Right lung (tissue), 5 donors: ENCODE results near the gene HECTD2. TPM values are rescaled to one million over a fixed set of nuclear protein-coding genes. Genes with fewer than 3 reads are reported as not detected.
"Not testable (repeated sequence)": the region's sequence is repeated elsewhere in the genome, so short reads cannot be mapped to it uniquely, and the experiment has no call there.

Source experiments
- DNase-seq, 2 donors: peaks; one replicate each; pipeline ENCODE4 v3.0.0-alpha.2; 2013
- polyA plus RNA-seq, 5 donors: library from polyadenylated mRNA; unstranded; fragments of 120-200 nt; gene quantifications; one replicate each; pipeline versions ENCODE4 v1.2.1 to v1.2.3, GENCODE V29; 2013; ENCODE audit warnings: inconsistent platforms in 1 of 5, low replicate concordance in 1 of 5; ENCODE audit not compliant: insufficient read length in 5 of 5, insufficient read depth in 1 of 5

HECTD2 gene
- polyA plus RNA-seq, 5 donors = 57.1 to 97.9 (median 83.7) TPM

GRCh38 chr10:91534789-91535188, 124.6 kb downstream of the HECTD2 start:
- not testable (repeated sequence) for DNase-seq

GRCh38 chr10:91536111-91536510, 126.0 kb downstream of the HECTD2 start:
- peak; percentile 88 to 90 for DNase-seq

GRCh38 chr10:91536733-91537132, 126.6 kb downstream of the HECTD2 start:
- DNase-seq = no peak

- no peak for DNase-seq
Observed at GRCh38 chr10:91537614-91538383, 127.7 kb downstream of the HECTD2 start.

- no peak for DNase-seq
Observed at GRCh38 chr10:91539930-91540329, 129.8 kb downstream of the HECTD2 start.

- no peak for DNase-seq
Observed at GRCh38 chr10:91540733-91541132, 130.6 kb downstream of the HECTD2 start.

GRCh38 chr10:91541481-91541880, 131.3 kb downstream of the HECTD2 start:
- peak; percentile 90 to 94 for DNase-seq

GRCh38 chr10:91545384-91545783, 135.2 kb downstream of the HECTD2 start:
- DNase-seq = no peak

GRCh38 chr10:91545838-91546237, 135.7 kb downstream of the HECTD2 start:
- peak; percentile 79 to 83 for DNase-seq

GRCh38 chr10:91549262-91549661, 139.1 kb downstream of the HECTD2 start:
- no peak for DNase-seq

GRCh38 chr10:91550021-91550420, 139.9 kb downstream of the HECTD2 start:
- no peak for DNase-seq

- DNase-seq = peak; percentile 83 to 87
Observed at GRCh38 chr10:91551856-91552255, 141.7 kb downstream of the HECTD2 start.

- peak in 1 of 2 donors; percentile 32 for DNase-seq
Observed at GRCh38 chr10:91552274-91553095, 142.3 kb downstream of the HECTD2 start.

- no peak for DNase-seq
Observed at GRCh38 chr10:91555455-91555854, 145.3 kb downstream of the HECTD2 start.

GRCh38 chr10:91556691-91557566, 146.8 kb downstream of the HECTD2 start:
- DNase-seq = peak in 1 of 2 donors; percentile 33

GRCh38 chr10:91557651-91558111, 147.5 kb downstream of the HECTD2 start:
- no peak for DNase-seq

- DNase-seq = no peak
Observed at GRCh38 chr10:91558473-91558872, 148.3 kb downstream of the HECTD2 start.

GRCh38 chr10:91559169-91559568, 149.0 kb downstream of the HECTD2 start:
- no peak for DNase-seq

- DNase-seq = no peak
Observed at GRCh38 chr10:91559750-91560149, 149.6 kb downstream of the HECTD2 start.

GRCh38 chr10:91560827-91561226, 150.7 kb downstream of the HECTD2 start:
- not testable (repeated sequence) for DNase-seq

- no peak for DNase-seq
Observed at GRCh38 chr10:91562839-91563581, 152.9 kb downstream of the HECTD2 start.
